Measurements from ENCODE around the gene VAPB.

The VAPB gene

DNA sequence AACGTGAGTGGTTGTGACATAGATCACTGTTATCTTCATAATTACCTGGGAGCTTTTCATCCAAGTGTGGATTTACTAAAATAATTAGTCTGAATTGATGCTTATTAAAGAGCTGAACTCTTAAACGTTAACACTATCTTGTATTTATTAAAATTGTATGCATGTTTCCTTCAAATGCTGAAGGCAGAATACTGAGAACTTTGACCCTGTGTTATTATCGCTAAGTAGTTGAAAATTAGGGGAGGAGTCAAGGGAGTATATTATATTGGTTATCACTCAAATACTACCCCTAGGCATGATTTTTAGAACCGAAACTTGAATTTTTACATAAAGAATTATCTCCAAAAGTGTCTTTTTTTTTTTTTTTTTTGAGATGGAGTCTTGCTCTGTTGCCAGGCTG, 5.8 kb downstream of the VAPB start:
- H3K4me3 ChIP-seq (ENCODE audit: control insufficient read depth, low read depth, low read length) = no peak overlapping the region
- DNase-seq (ENCODE audit: low read depth) = no peak
- no peak for TF ChIP-seq CTCF (conservative IDR thresholded peaks at IDR 0.05; ENCODE audit: control insufficient read depth, insufficient read depth, low read depth, low read length)

- H3K4me3 ChIP-seq (ENCODE audit: control insufficient read depth, low read depth, low read length) = no peak overlapping the region
- no peak for DNase-seq (ENCODE audit: low read depth)
- TF ChIP-seq CTCF (conservative IDR thresholded peaks at IDR 0.05; ENCODE audit: control insufficient read depth, insufficient read depth, low read depth, low read length) = no peak
Measured at GRCh38 chr20:58395604-58396003, 6.6 kb downstream of the VAPB start.

GRCh38 chr20:58397429-58397828, 8.4 kb downstream of the VAPB start:
- no peak overlapping the region for H3K4me3 ChIP-seq (ENCODE audit: control insufficient read depth, low read depth, low read length)
- no peak for TF ChIP-seq CTCF (conservative IDR thresholded peaks at IDR 0.05; ENCODE audit: control insufficient read depth, insufficient read depth, low read depth, low read length)
- DNase-seq (ENCODE audit: low read depth) = no peak

GRCh38 chr20:58398254-58398653, 9.2 kb downstream of the VAPB start:
- no peak overlapping the region for H3K4me3 ChIP-seq (ENCODE audit: control insufficient read depth, low read depth, low read length)

GRCh38 chr20:58399926-58400325, 10.9 kb downstream of the VAPB start:
- no peak for TF ChIP-seq CTCF (conservative IDR thresholded peaks at IDR 0.05; ENCODE audit: control insufficient read depth, insufficient read depth, low read depth, low read length)
- DNase-seq (ENCODE audit: low read depth) = no peak
- no peak overlapping the region for H3K4me3 ChIP-seq (ENCODE audit: control insufficient read depth, low read depth, low read length)

More at GRCh38 chr20:58398254-58398653, 9.2 kb downstream of the VAPB start:
- DNase-seq (ENCODE audit: low read depth) = no peak
- TF ChIP-seq CTCF (conservative IDR thresholded peaks at IDR 0.05; ENCODE audit: control insufficient read depth, insufficient read depth, low read depth, low read length) = no peak

GRCh38 chr20:58401162-58401561, 12.1 kb downstream of the VAPB start:
- no peak overlapping the region for H3K4me3 ChIP-seq (ENCODE audit: control insufficient read depth, low read depth, low read length)
- no peak for DNase-seq (ENCODE audit: low read depth)
- TF ChIP-seq CTCF (conservative IDR thresholded peaks at IDR 0.05; ENCODE audit: control insufficient read depth, insufficient read depth, low read depth, low read length) = no peak

DNA sequence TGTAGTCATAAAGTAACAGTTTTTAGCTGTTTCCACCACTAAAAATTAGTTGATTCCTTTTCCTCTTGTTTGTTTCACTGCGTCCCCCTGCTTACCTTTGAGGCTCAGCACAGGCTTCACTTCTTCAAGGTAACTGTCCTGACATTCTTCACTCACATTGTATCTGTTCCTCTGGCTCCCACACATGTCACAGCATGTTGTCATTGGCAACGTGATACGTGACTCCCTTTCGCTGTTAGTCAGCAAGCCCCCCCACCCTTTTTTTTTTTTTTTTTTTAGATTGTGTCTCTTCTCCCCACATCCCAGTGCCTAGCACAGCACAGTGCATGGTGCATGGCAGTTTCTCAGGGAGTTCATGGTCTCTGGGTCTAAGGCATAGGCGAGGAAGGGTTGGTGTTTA, 13.3 kb downstream of the VAPB start:
- DNase-seq (ENCODE audit: low read depth) = no peak
- no peak overlapping the region for H3K4me3 ChIP-seq (ENCODE audit: control insufficient read depth, low read depth, low read length)
- TF ChIP-seq CTCF (conservative IDR thresholded peaks at IDR 0.05; ENCODE audit: control insufficient read depth, insufficient read depth, low read depth, low read length) = no peak
